ENCODE data around the gene ZFHX2. TPM values are rescaled to one million over a fixed set of nuclear protein-coding genes. Genes with fewer than 3 reads are reported as not detected.
A peak's percentile ranks its signal among the peaks of the same experiment; 100 is the strongest.

Gene ZFHX2
- total RNA-seq, 2 experiments from 2014 or later = 1.2 to 1.4 TPM

- Mint-ChIP-seq H3K27ac (no peak overlapping the region), H3K27me3 (no peaks in the 10 kb centered on the region), H3K36me3 (peaks cover 3% of the 10 kb centered on the region), H3K4me1 (ENCODE audit: low read depth) (no peaks in the 10 kb centered on the region), H3K4me3 (no peak overlapping the region), H3K9me3 (no peaks in the 10 kb centered on the region)
- intact Hi-C loops (cut with micrococcal nuclease) = no loop called here
- POLR2A ChIA-PET = no interaction called here
- no peak for DNase-seq
- CTCF ChIA-PET = interaction anchor here (3.4 kb wide), 1 partner anchor 9 kb away, joined by 11 read pairs; no protein-coding TSS in a partner anchor
Observed at GRCh38 chr14:23487216-23487615, 64.3 kb downstream of the ZFHX2 start.

DNA sequence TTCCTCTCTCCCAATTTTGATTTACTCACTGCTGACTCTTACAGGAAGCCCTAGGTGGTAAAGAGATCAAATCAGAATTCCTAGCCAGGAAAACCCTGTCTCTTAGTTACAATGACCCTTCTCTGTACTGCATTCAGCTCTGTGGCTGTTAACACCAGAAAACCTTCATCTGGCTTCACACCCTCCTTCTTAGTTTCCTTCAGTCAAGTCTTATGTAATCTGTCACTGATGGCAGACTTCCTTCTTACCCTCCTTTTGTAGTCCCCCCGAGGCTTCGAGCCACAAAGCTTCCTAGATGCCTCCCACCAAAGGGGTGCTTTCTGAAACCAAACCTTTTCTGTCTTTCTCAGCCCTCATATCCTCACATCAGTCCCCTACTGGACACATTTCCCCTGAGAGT, 65.5 kb downstream of the ZFHX2 start:
- intact Hi-C loops (cut with micrococcal nuclease) = no loop called here
- Mint-ChIP-seq H3K4me3 (no peak overlapping the region), H3K4me1 (ENCODE audit: low read depth) (no peaks in the 10 kb centered on the region), H3K27me3 (no peaks in the 10 kb centered on the region), H3K36me3 (peaks cover 6% of the 10 kb centered on the region), H3K27ac (no peak overlapping the region), H3K9me3 (no peaks in the 10 kb centered on the region)
- ChIA-PET POLR2A (no interaction called here), CTCF (interaction anchor here (1.2 to 3.4 kb wide), 3 partner anchors 8 to 74 kb away, joined by 4 to 11 read pairs (median 8); no protein-coding TSS in a partner anchor)
- DNase-seq = no peak

DNA sequence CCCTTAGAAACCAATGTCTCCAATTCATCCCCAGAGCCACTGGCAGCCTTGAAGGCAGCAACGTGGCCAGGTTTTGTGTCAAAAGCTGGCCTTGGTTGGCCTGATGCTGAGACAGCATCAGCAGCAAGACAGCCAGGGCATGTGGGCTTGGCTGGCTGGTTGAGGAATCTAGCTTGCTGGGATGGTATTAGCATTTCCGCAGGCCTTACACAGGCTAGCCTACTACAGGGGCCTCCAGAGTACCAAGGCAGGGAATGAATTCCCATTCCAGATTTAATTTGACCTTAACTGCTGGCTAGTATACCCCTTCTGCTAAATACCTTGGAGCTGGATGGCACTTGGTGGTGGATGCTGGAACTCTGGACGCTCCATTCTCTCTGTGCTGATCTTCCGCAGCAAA, 66.2 kb downstream of the ZFHX2 start:
- intact Hi-C loops (cut with micrococcal nuclease) = no loop called here
- Mint-ChIP-seq H3K27ac (no peak overlapping the region), H3K9me3 (no peaks in the 10 kb centered on the region), H3K4me3 (no peak overlapping the region), H3K4me1 (ENCODE audit: low read depth) (no peaks in the 10 kb centered on the region), H3K27me3 (no peaks in the 10 kb centered on the region), H3K36me3 (peaks cover 8% of the 10 kb centered on the region)
- ChIA-PET POLR2A (no interaction called here), CTCF (interaction anchor here (1.2 to 1.8 kb wide), 2 partner anchors 55 to 74 kb away, joined by 4 to 8 read pairs; no protein-coding TSS in a partner anchor)
- DNase-seq = no peak

GRCh38 chr14:23483236-23483854, 68.2 kb downstream of the ZFHX2 start:
- peaks cover 13% of the 10 kb centered on the region for H3K36me3 Mint-ChIP-seq
- ChIA-PET POLR2A (no interaction called here), CTCF (interaction anchor here (11.1 kb wide), 1 partner anchor 76 kb away, joined by 223 read pairs; the partner anchor contains the start of gene THTPA)
- H3K4me1 Mint-ChIP-seq (ENCODE audit: low read depth) = no peaks in the 10 kb centered on the region
- H3K27ac Mint-ChIP-seq = no peak overlapping the region
- H3K27me3 Mint-ChIP-seq = no peaks in the 10 kb centered on the region
- H3K9me3 Mint-ChIP-seq = no peaks in the 10 kb centered on the region
- H3K4me3 Mint-ChIP-seq = no peak overlapping the region
- peak; percentile 12 for DNase-seq
- intact Hi-C loops (cut with micrococcal nuclease) = no loop called here

GRCh38 chr14:23482823-23483148, 68.8 kb downstream of the ZFHX2 start:
- ChIA-PET POLR2A (interaction anchor here (0.9 kb wide), 1 partner anchor 77 kb away, joined by 3 read pairs; no protein-coding TSS in a partner anchor), CTCF (interaction anchor here (11.1 kb wide), 1 partner anchor 76 kb away, joined by 223 read pairs; the partner anchor contains the start of gene THTPA)
- Mint-ChIP-seq H3K27me3 (no peaks in the 10 kb centered on the region), H3K9me3 (no peaks in the 10 kb centered on the region), H3K4me1 (ENCODE audit: low read depth) (peaks cover under 1% of the 10 kb centered on the region), H3K4me3 (no peak overlapping the region), H3K27ac (no peak overlapping the region), H3K36me3 (peaks cover 16% of the 10 kb centered on the region)
- DNase-seq = no peak
- intact Hi-C loops (cut with micrococcal nuclease) = no loop called here

DNA sequence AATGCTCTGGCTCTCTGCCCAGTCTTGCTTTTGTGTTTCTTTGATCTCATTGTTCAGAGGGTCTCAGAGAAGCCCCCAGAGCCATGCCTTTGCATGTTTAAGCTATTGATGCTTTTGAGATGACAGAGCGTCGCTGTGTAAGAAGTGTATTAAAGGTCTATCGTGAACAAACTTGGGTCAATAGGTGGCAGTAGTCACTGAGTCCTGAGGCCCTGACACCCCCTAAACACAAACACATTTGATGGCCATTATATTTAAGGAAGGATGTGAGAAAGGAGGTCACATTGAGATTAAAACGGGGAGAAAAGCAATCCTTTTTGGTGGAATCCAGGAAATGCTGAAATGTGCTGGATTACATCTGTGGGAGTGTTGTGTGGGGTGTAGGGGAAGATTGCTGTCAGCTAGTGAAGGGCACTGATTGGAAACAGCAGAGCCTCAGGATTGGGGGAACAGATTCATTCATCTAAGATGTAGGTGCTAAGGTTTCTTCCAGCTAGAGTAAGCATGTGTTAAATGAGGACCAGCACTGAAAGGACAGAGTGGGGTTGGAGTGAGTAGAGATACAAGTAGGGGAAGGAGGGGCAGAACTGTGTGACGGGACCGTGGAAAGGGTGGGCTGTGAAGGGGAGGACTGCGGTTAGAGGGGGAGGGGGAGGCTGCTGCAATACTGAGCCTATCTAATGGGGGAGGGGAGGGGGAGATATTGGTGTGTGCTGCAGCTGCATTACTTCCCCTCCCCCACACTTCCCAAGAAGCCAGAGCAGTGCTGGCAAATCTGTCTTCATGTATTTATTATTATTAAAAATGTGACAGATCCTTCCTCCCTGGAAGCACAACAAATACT, 69.4 kb downstream of the ZFHX2 start:
- intact Hi-C loops (cut with micrococcal nuclease) = no loop called here
- ChIA-PET CTCF (interaction anchor here (11.1 kb wide), 1 partner anchor 77 kb away, joined by 223 read pairs; the partner anchor contains the start of gene THTPA), POLR2A (interaction anchor here (0.9 kb wide), 1 partner anchor 78 kb away, joined by 3 read pairs; no protein-coding TSS in a partner anchor)
- Mint-ChIP-seq H3K27me3 (no peaks in the 10 kb centered on the region), H3K27ac (no peak overlapping the region), H3K4me1 (ENCODE audit: low read depth) (peaks cover 2% of the 10 kb centered on the region), H3K4me3 (no peak overlapping the region), H3K36me3 (peaks cover 20% of the 10 kb centered on the region), H3K9me3 (no peaks in the 10 kb centered on the region)
- no peak for DNase-seq

DNA sequence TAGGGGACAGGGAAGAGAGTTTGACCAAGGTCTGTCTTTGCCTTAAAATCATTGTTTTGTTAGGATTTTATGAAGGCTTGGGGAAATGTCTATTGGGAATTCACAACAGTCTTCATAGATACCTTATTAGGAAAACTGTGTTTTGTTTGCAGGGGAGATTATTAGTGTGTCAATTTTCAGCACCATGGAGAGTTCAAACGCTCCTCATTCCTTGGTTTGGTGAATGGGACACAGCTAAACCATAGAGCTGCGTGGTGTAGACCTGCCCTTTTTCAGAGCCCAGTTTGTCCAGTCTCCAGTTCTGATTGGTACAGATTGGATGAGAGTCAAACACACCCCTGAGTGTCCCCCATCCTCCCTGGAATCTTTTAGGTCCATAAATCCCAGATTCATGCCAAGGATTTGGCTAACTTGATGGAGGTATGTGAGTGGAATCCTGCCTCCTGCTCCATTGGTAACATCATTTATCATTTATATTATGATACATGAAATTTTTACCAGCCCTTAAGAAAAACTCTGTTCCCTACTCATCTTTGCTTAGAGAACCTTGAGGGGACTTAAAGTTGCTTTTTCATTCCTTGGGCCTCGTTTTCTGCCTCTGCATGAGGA, 70.1 kb downstream of the ZFHX2 start:
- CTCF ChIA-PET = interaction anchor here (7.6 to 11.1 kb wide), 2 partner anchors 58 to 78 kb away, joined by 63 to 223 read pairs; partner anchors contain the start of gene THTPA

GRCh38 chr14:23478109-23478759, 73.3 kb downstream of the ZFHX2 start:
- intact Hi-C loops (cut with micrococcal nuclease) = loop anchor here (1.0 kb wide), 2 partner anchors 61 to 84 kb away; no protein-coding TSS in a partner anchor
- peaks cover 43% of the 10 kb centered on the region for H3K36me3 Mint-ChIP-seq
- ChIA-PET CTCF (interaction anchor here (0.5 to 11.1 kb wide), 18 partner anchors 8 to 554 kb away, joined by 3 to 223 read pairs (median 4); partner anchors contain the start of genes NGDN, THTPA and ZFHX2), POLR2A (no interaction called here)
- peak overlapping the region; percentile 31 for H3K27ac Mint-ChIP-seq
- no peaks in the 10 kb centered on the region for H3K27me3 Mint-ChIP-seq
- DNase-seq = peak; percentile 68
- H3K4me1 Mint-ChIP-seq (ENCODE audit: low read depth) = peaks cover 2% of the 10 kb centered on the region
- no peaks in the 10 kb centered on the region for H3K9me3 Mint-ChIP-seq
- no peak overlapping the region for H3K4me3 Mint-ChIP-seq

More for the DNA sequence above, 70.1 kb downstream of the ZFHX2 start:
- no peak overlapping the region for H3K27ac Mint-ChIP-seq
- no peaks in the 10 kb centered on the region for H3K9me3 Mint-ChIP-seq
- DNase-seq = no peak
- H3K27me3 Mint-ChIP-seq = no peaks in the 10 kb centered on the region
- intact Hi-C loops (cut with micrococcal nuclease) = no loop called here
- no peak overlapping the region for H3K4me3 Mint-ChIP-seq
- H3K4me1 Mint-ChIP-seq (ENCODE audit: low read depth) = peaks cover 2% of the 10 kb centered on the region
- H3K36me3 Mint-ChIP-seq = peaks cover 24% of the 10 kb centered on the region
- POLR2A ChIA-PET = interaction anchor here (0.9 to 1.6 kb wide), 2 partner anchors 79 to 82 kb away, joined by 3 read pairs; no protein-coding TSS in a partner anchor

DNA sequence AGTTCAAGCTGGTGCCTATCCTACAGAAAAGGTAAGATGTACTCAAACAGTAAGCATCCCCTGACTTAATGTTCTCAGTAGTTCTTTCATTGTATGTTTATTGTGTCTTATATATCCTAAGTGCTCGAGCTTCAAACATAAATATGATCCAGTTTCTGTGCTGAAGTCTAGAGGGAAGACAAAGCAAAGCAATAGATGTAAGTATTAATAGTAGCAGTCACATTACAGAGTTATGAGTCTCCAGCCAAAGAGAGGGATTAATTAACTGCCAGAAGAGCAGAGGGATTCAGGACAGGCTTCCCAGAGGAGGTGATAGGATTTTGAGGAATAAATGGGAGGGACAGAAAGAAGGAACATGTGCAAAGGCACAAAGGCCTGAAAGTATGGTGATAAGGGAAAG, 80.6 kb downstream of the ZFHX2 start:
- intact Hi-C loops (cut with micrococcal nuclease) = no loop called here
- CTCF ChIA-PET = interaction anchor here (1.1 to 1.4 kb wide), 2 partner anchors 88 to 92 kb away, joined by 4 to 7 read pairs; no protein-coding TSS in a partner anchor
- Mint-ChIP-seq H3K27ac (peak overlapping the region; percentile 33), H3K4me3 (no peak overlapping the region), H3K9me3 (no peaks in the 10 kb centered on the region), H3K4me1 (ENCODE audit: low read depth) (peaks cover 6% of the 10 kb centered on the region), H3K36me3 (peaks cover 24% of the 10 kb centered on the region), H3K27me3 (no peaks in the 10 kb centered on the region)
- DNase-seq = no peak
- POLR2A ChIA-PET = no interaction called here
